ENCODE results near the gene FBXW12. TPM values are rescaled to one million over a fixed set of nuclear protein-coding genes. Genes with fewer than 3 reads are reported as not detected.

FBXW12 gene
- total RNA-seq, 2 donors from 2014 or later, result not detected

Other genes with a start within 250 kb of the FBXW12 start
- under 1 TPM; 0.22 to 0.44 TPM for gene CDC25A, start 183.8 kb upstream of the FBXW12 start, total RNA-seq
- not detected for gene CAMP, start 148.7 kb upstream of the FBXW12 start, total RNA-seq
- gene ZNF589, start 131.1 kb upstream of the FBXW12 start, total RNA-seq, result 10 to 100 TPM; 31.0 to 35.4 TPM
- 10 to 100 TPM; 13.4 to 17.0 TPM for gene NME6, start 70.9 kb upstream of the FBXW12 start, total RNA-seq
- gene SPINK8, start 38.6 kb upstream of the FBXW12 start, total RNA-seq, result not detected
- gene PLXNB1, start 57.9 kb downstream of the FBXW12 start, total RNA-seq, result 1 to 10 TPM; 2.4 to 4.1 TPM
- gene CCDC51, start 67.9 kb downstream of the FBXW12 start, total RNA-seq, result 1 to 10 TPM; 4.1 TPM
- gene TMA7, start 68.0 kb downstream of the FBXW12 start, total RNA-seq, result 100 to 1,000 TPM; 226 to 233 TPM
- 1 to 10 TPM; 7.6 to 9.3 TPM for gene ATRIP, start 74.5 kb downstream of the FBXW12 start, total RNA-seq
- gene SHISA5, start 132.0 kb downstream of the FBXW12 start, total RNA-seq, result 100 to 1,000 TPM; 148 to 188 TPM
- gene PFKFB4, start 184.6 kb downstream of the FBXW12 start, total RNA-seq, result 1 to 10 TPM; 1.6 to 3.3 TPM
- not detected for gene UCN2, start 191.6 kb downstream of the FBXW12 start, total RNA-seq
- gene COL7A1, start 223.1 kb downstream of the FBXW12 start, total RNA-seq, result under 1 TPM; 0.73 to 0.94 TPM
- 10 to 100 TPM; 86.1 to 92.1 TPM for gene UQCRC1, start 237.4 kb downstream of the FBXW12 start, total RNA-seq
- under 1 TPM in 1 of 2 donors, not detected in 1; 0.55 TPM for gene TMEM89, start 249.6 kb downstream of the FBXW12 start, total RNA-seq

All from T-helper 17 cell (primary cell).